Glomerular visceral epithelial cell (primary cell): ENCODE measurements around the gene MRPL11.

Experiments
- DNase-seq: peaks from one replicate; pipeline ENCODE4 v3.0.0-alpha.2; 2016; ENCODE audit errors: extremely low spot score

Gene MRPL11

DNA sequence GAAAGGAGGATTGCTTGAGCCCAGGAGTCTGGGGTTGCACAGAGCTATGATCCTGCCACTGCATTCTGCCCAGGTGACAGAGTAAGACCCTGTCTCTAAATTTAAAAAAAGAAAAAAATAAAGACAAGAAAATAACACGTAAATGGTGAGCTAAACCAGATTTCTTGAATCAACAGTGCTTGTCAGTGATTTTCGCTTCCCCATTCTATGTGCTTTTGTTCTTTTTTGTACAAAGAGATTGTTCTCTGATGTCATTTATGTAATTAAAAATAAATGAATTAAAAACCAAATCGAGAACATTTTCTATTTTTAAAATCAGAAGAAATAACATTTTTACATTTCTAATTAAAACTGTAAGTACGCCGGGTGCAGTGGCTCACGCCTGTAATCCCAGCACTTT lies 47.3 kb downstream of the MRPL11 start:
- DNase-seq = no peak

DNA sequence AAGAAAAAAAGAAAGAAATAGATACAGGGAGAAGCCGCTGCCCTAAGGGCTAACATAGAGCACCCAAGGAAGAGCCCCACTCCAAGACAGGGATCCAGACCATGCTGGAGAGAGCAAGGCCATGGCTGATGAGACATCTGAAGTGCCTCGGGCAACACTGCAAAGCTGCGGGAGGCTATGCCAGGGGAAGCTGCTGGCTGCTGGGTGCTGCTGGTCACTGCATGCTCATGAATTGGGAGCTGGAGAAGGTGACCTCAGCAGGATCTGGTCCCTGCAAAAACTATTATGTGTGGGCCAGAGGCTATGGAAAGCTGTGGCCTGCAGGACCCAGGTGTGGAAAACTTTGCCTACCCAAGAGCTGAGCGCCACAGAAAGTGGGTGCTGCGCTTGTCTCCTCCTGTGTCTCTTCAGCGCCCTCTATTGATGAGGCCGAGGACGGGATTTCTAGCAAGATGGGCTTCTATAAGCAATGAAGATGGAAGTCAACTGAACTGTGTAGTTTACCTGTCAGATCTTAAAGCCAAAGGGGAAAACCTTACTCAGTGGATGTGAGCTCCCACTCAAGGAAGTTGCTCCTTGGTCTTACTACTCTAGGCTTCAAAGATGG lies 49.8 kb downstream of the MRPL11 start:
- DNase-seq = peak; percentile 64

DNA sequence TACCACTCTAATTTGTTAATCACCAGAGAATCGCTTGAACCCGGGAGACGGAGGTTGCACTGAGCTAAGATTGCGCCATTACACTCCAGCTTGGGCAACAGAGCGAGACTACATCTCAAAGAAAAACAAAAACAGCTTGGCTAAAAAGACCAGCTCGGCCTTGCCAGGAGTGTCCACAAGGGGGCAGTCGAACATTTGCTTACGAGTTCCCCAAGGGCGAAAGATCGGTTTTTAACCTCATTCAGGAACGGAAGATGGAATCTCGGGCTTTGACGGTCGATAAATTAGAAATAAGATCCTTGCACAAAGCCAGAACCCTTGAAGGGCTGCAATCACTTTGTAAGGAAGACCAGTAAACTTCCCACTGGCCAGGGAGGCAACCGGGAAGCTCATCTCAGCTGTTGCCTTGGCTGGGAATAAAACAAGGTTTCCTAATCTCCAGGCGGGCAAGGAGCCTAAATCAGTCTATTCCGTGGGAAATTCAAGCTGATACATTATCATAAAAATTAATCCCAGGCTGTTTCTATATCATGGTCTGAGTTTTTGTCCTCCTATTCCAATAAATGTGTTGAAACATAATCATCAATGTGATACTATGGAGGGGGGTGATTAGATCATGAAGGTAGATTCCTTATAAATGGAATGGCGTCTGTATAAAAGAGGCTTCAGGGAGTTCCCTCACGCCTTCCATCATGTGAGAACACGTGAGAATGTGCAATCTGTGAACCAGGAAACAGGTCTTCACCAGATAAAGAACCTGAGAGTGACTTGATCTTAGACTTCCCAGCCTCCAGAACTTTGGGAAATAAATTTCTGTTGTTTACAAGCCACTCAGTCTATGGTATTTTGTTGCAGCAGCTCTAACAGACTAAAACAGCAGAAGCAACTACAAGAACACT lies 52.2 kb downstream of the MRPL11 start:
- peak; percentile 76 for DNase-seq
